Neuronal stem cell (in vitro differentiated cells): ENCODE results near the gene GOSR2.
A peak's percentile ranks its signal among the peaks of the same experiment; 100 is the strongest.

Experiments used
- DNase-seq: peaks from one replicate; pipeline ENCODE4 v3.0.0-alpha.2; 2013; ENCODE audit warnings: low spot score
- H2AFZ ChIP-seq: one replicate; pipeline ENCODE4 v1.6.1; 2013; ENCODE audit warnings: mild to moderate bottlenecking, low read length, inconsistent platforms
- H2AK5ac ChIP-seq: 2 replicates; pipeline ENCODE4 v1.6.1; 2013; ENCODE audit warnings: low read depth, mild to moderate bottlenecking, inconsistent platforms, low read length, moderate library complexity, mixed read lengths
- H2BK120ac ChIP-seq: 2 replicates; pipeline ENCODE4 v1.6.1; 2013; ENCODE audit warnings: low read depth, mild to moderate bottlenecking, inconsistent platforms, low read length, moderate library complexity, mixed read lengths
- H2BK12ac ChIP-seq: one replicate; pipeline ENCODE4 v1.6.1; 2013; ENCODE audit warnings: low read length, inconsistent platforms
- H2BK15ac ChIP-seq: 2 replicates; pipeline ENCODE4 v1.6.1; 2013; ENCODE audit warnings: mild to moderate bottlenecking, low read length, inconsistent platforms, mixed read lengths
- H2BK5ac ChIP-seq: one replicate; pipeline ENCODE4 v1.6.1; 2013; ENCODE audit warnings: inconsistent platforms, mild to moderate bottlenecking, low read length, moderate library complexity
- H3K14ac ChIP-seq: one replicate; pipeline ENCODE4 v1.6.1; 2013; ENCODE audit warnings: low read length, inconsistent platforms
- H3K18ac ChIP-seq: 2 replicates; pipeline ENCODE4 v1.6.1; 2013; ENCODE audit warnings: low read length, inconsistent platforms
- H3K23ac ChIP-seq: 2 replicates; pipeline ENCODE4 v1.6.1; 2013; ENCODE audit warnings: low read depth, mild to moderate bottlenecking, mixed read lengths, low read length, inconsistent platforms; ENCODE audit not compliant: poor library complexity
- H3K27ac ChIP-seq: replicated peaks from 3 replicates; pipeline ENCODE4 v1.5.1; 2013; ENCODE audit warnings: low read length, inconsistent platforms
- H3K27me3 ChIP-seq, 3 experiments: 2 replicates each; pipeline ENCODE4 v1.6.1; 2013; ENCODE audit warnings: low read length in 3 of 3, mild to moderate bottlenecking in 2 of 3, inconsistent platforms in 1 of 3, low read depth in 1 of 3, mixed read lengths in 1 of 3, moderate library complexity in 1 of 3; ENCODE audit not compliant: control insufficient read depth in 3 of 3, insufficient read depth in 3 of 3
- H3K36me3 ChIP-seq, 2 donors: replicated peaks in 1 of 2; 2 replicates each; pipeline ENCODE4 v1.6.1; 2013; ENCODE audit warnings: low read length in 2 of 2; ENCODE audit not compliant: control insufficient read depth in 2 of 2, insufficient read depth in 2 of 2
- H3K4ac ChIP-seq: 2 replicates; pipeline ENCODE4 v1.6.1; 2013; ENCODE audit warnings: inconsistent platforms, mild to moderate bottlenecking, low read length, moderate library complexity
- H3K4me1 ChIP-seq, 2 donors: 1 replicate in 1 of 2; 2 replicates in 1 of 2; pipeline ENCODE4 v1.6.1; 2013; ENCODE audit warnings: low read length in 2 of 2, low read depth in 1 of 2; ENCODE audit not compliant: control insufficient read depth in 2 of 2, insufficient read depth in 1 of 2
- H3K4me2 ChIP-seq: one replicate; pipeline ENCODE4 v1.6.1; 2013; ENCODE audit warnings: mild to moderate bottlenecking, low read length, inconsistent platforms; ENCODE audit not compliant: insufficient read depth, poor library complexity, severe bottlenecking
- H3K4me3 ChIP-seq, 2 donors: 2 replicates each; pipeline ENCODE4 v1.5.1; 2013; ENCODE audit warnings: low read length in 2 of 2, mild to moderate bottlenecking in 2 of 2, inconsistent platforms in 1 of 2, moderate library complexity in 1 of 2
- H3K79me1 ChIP-seq: one replicate; pipeline ENCODE4 v1.6.1; 2013; ENCODE audit warnings: low read depth, mild to moderate bottlenecking, inconsistent platforms, low read length, moderate library complexity
- H3K9ac ChIP-seq: one replicate; pipeline ENCODE4 v1.6.1; 2013; ENCODE audit warnings: mild to moderate bottlenecking, low read depth, low read length, inconsistent platforms; ENCODE audit not compliant: poor library complexity
- H3K9me3 ChIP-seq, 2 donors: replicated peaks in 1 of 2; 2 replicates each; pipeline versions ENCODE3 to v1.6.1; 2013; ENCODE audit warnings: low read length in 2 of 2, mild to moderate bottlenecking in 2 of 2, inconsistent platforms in 1 of 2, low read depth in 1 of 2, mixed read lengths in 1 of 2, moderate library complexity in 1 of 2; ENCODE audit not compliant: control insufficient read depth in 2 of 2, insufficient read depth in 1 of 2
- H4K8ac ChIP-seq: one replicate; pipeline ENCODE4 v1.6.1; 2013; ENCODE audit warnings: low read depth, mild to moderate bottlenecking, inconsistent platforms, low read length, moderate library complexity
- H4K91ac ChIP-seq: one replicate; pipeline ENCODE4 v1.6.1; 2013; ENCODE audit warnings: low read length, low read depth, mild to moderate bottlenecking, inconsistent platforms; ENCODE audit not compliant: poor library complexity
- WGBS, 2 donors: extraction: QIAGEN DNeasy Blood & Tissue Kit; methylation state at CpG; one replicate each; pipeline ENCODE4 v1.1.7; 2013; ENCODE audit warnings: missing lambda C conversion rate in 2 of 2, mixed read lengths in 1 of 2; ENCODE audit not compliant: insufficient read length in 2 of 2, insufficient replicate concordance in 1 of 2; ENCODE audit errors: extremely low coverage in 2 of 2; 5-methylcytosine and 5-hydroxymethylcytosine counted together

Gene GOSR2

GRCh38 chr17:46948544-46948943 lies 25.6 kb downstream of the GOSR2 start:
- Histone ChIP-seq H3K27me3 (no peaks in the 10 kb centered on the region), H3K79me1 (no peaks in the 10 kb centered on the region), H4K8ac (no peak overlapping the region), H3K23ac (no peak overlapping the region), H2BK15ac (no peak overlapping the region), H2AFZ (no peak overlapping the region), H3K18ac (no peak overlapping the region), H2AK5ac (no peak overlapping the region), H3K14ac (no peak overlapping the region), H3K36me3 (peaks cover 0 to 3% of the 10 kb centered on the region in 2 donors), H3K27ac (no peak overlapping the region), H3K4me1 (peaks cover 16 to 17% of the 10 kb centered on the region in 2 donors), H3K9ac (no peak overlapping the region), H4K91ac (no peak overlapping the region), H3K4me3 (no peak overlapping the region), H2BK120ac (no peak overlapping the region), H3K4ac (no peak overlapping the region), H2BK12ac (no peak overlapping the region), H3K9me3 (no peaks in the 10 kb centered on the region), H3K4me2 (no peak overlapping the region), H2BK5ac (no peak overlapping the region)
- WGBS, 2 donors: no CpG with 5 or more reads among the region's 5 CpGs
- DNase-seq: no peak

- Histone ChIP-seq H2BK12ac (no peak overlapping the region), H4K8ac (no peak overlapping the region), H3K4me2 (no peak overlapping the region), H3K18ac (no peak overlapping the region), H3K27me3 (no peaks in the 10 kb centered on the region), H3K4ac (no peak overlapping the region), H3K27ac (no peak overlapping the region), H2BK120ac (no peak overlapping the region), H4K91ac (no peak overlapping the region), H2BK15ac (no peak overlapping the region), H3K23ac (no peak overlapping the region), H3K4me3 (peak overlapping the region in 1 of 2 donors; percentile 11), H3K9me3 (no peaks in the 10 kb centered on the region), H3K14ac (no peak overlapping the region), H2BK5ac (no peak overlapping the region), H3K9ac (peak overlapping the region; percentile 22), H2AK5ac (no peak overlapping the region), H3K4me1 (peaks cover 10 to 12% of the 10 kb centered on the region in 2 donors), H3K36me3 (peaks cover 0 to 3% of the 10 kb centered on the region in 2 donors), H3K79me1 (no peaks in the 10 kb centered on the region), H2AFZ (no peak overlapping the region)
- WGBS, 2 donors: no CpG with 5 or more reads among the region's 11 CpGs
- no peak for DNase-seq
These were observed 26.6 kb downstream of the GOSR2 start for GRCh38 chr17:46949291-46950174.

GRCh38 chr17:46950342-46950996 lies 27.5 kb downstream of the GOSR2 start:
- Histone ChIP-seq H2BK120ac (no peak overlapping the region), H3K4ac (no peak overlapping the region), H2AFZ (no peak overlapping the region), H3K4me2 (no peak overlapping the region), H3K9me3 (no peaks in the 10 kb centered on the region), H2BK15ac (no peak overlapping the region), H3K18ac (peak overlapping the region; percentile 75), H3K4me3 (no peak overlapping the region), H3K79me1 (no peaks in the 10 kb centered on the region), H3K23ac (peak overlapping the region; percentile 75), H2BK5ac (no peak overlapping the region), H3K9ac (no peak overlapping the region), H2BK12ac (peak overlapping the region; percentile 82), H3K14ac (peak overlapping the region; percentile 44), H4K8ac (no peak overlapping the region), H3K4me1 (peaks cover 5 to 12% of the 10 kb centered on the region in 2 donors), H3K27me3 (no peaks in the 10 kb centered on the region), H3K27ac (no peak overlapping the region), H2AK5ac (peak overlapping the region; percentile 2), H3K36me3 (peaks cover 0 to 3% of the 10 kb centered on the region in 2 donors), H4K91ac (no peak overlapping the region)
- DNase-seq: no peak
- no CpG with 5 or more reads among the region's 7 CpGs for WGBS, 2 donors

- H4K91ac ChIP-seq: no peak overlapping the region
- peak overlapping the region; percentile 21 for H2BK15ac ChIP-seq
- peak overlapping the region; percentile 2 for H2AK5ac ChIP-seq
- H3K27me3 ChIP-seq: no peaks in the 10 kb centered on the region
- H2BK5ac ChIP-seq: no peak overlapping the region
- H3K9ac ChIP-seq: peak overlapping the region; percentile 30
- H2BK12ac ChIP-seq: peak overlapping the region; percentile 82
- no peak overlapping the region for H4K8ac ChIP-seq
- no peak overlapping the region for H3K4me3 ChIP-seq
- no peaks in the 10 kb centered on the region for H3K9me3 ChIP-seq
- no peak overlapping the region for H3K4me2 ChIP-seq
- peak overlapping the region; percentile 44 for H3K14ac ChIP-seq
- H3K4ac ChIP-seq: no peak overlapping the region
- H2BK120ac ChIP-seq: no peak overlapping the region
- no CpG with 5 or more reads among the region's 16 CpGs for WGBS, 2 donors
- H3K27ac ChIP-seq: no peak overlapping the region
- peak overlapping the region; percentile 75 for H3K18ac ChIP-seq
- no peak overlapping the region for H2AFZ ChIP-seq
- peaks cover 0 to 8% of the 10 kb centered on the region in 2 donors for H3K4me1 ChIP-seq
- peak overlapping the region; percentile 75 for H3K23ac ChIP-seq
- no peak for DNase-seq
- no peaks in the 10 kb centered on the region for H3K79me1 ChIP-seq
- peaks cover 0 to 3% of the 10 kb centered on the region in 2 donors for H3K36me3 ChIP-seq
These were observed 28.1 kb downstream of the GOSR2 start for GRCh38 chr17:46950997-46951621.
